H1 (cell line): ENCODE results near the gene DNTT.

ENCODE experiments used
- ATF2 ChIP-seq: IDR thresholded peaks from 2 replicates; pipeline ENCODE4 v1.6.1; 2012; ENCODE audit warnings: low read length, inconsistent platforms
- CHD1 ChIP-seq: IDR thresholded peaks from 2 replicates; pipeline ENCODE4 v1.6.1; 2012; ENCODE audit warnings: low read depth, low read length, improper control_type of control experiment
- CHD2 ChIP-seq: IDR thresholded peaks from 2 replicates; pipeline ENCODE4 v1.6.1; 2012; ENCODE audit warnings: low read length, improper control_type of control experiment
- CTCF ChIP-seq, 3 experiments: IDR thresholded peaks; 1 replicate in 2 of 3; 2 replicates in 1 of 3; pipeline versions ENCODE4 v1.5.1 to v1.6.1; 2011; ENCODE audit warnings: low read length in 3 of 3, mild to moderate bottlenecking in 3 of 3, inconsistent platforms in 2 of 3, low read depth in 1 of 3, moderate library complexity in 1 of 3; ENCODE audit not compliant: insufficient read depth in 1 of 3; ENCODE audit errors: control extremely low read depth in 1 of 3
- EZH2 ChIP-seq: fragments of 200-600 bp; sonication (generic); IDR thresholded peaks from 2 replicates; pipeline ENCODE4 v1.7.1; 2012; ENCODE audit warnings: low read depth, mild to moderate bottlenecking, moderate library complexity, low read length, inconsistent platforms; ENCODE audit not compliant: severe bottlenecking
- HDAC2 ChIP-seq, 2 experiments: fragments of 300-600 bp in 1 of 2; sonication (generic) in 1 of 2; IDR thresholded peaks; 2 replicates each; pipeline ENCODE4 v1.6.1; 2011 to 2012; ENCODE audit warnings: low read depth in 2 of 2, low read length in 2 of 2, mild to moderate bottlenecking in 2 of 2, moderate library complexity in 2 of 2, borderline replicate concordance in 1 of 2, inconsistent platforms in 1 of 2
- POLR2A ChIP-seq, 2 experiments: IDR thresholded peaks; 1 replicate in 1 of 2; 2 replicates in 1 of 2; pipeline ENCODE4 v1.6.1; 2011; ENCODE audit warnings: low read depth in 2 of 2, low read length in 2 of 2, mild to moderate bottlenecking in 2 of 2; ENCODE audit errors: control extremely low read depth in 1 of 2
- POLR2AphosphoS5 ChIP-seq: IDR thresholded peaks from 2 replicates; pipeline ENCODE4 v1.6.1; 2011; ENCODE audit warnings: low read depth, low read length
- SIN3A ChIP-seq, 2 experiments: IDR thresholded peaks in 1 of 2; conservative IDR thresholded peaks in 1 of 2; 2 replicates each; pipeline ENCODE4 v1.6.1; 2011 to 2012; ENCODE audit warnings: low read length in 2 of 2, improper control_type of control experiment in 1 of 2, low read depth in 1 of 2, mild to moderate bottlenecking in 1 of 2
- SP1 ChIP-seq: IDR thresholded peaks from 2 replicates; pipeline ENCODE4 v1.6.1; 2011; ENCODE audit warnings: low read depth, low read length
- TAF1 ChIP-seq: IDR thresholded peaks from 2 replicates; pipeline ENCODE4 v1.6.1; 2011; ENCODE audit warnings: mild to moderate bottlenecking, low read depth, low read length
- TCF12 ChIP-seq: IDR thresholded peaks from 2 replicates; pipeline ENCODE4 v1.6.1; 2011; ENCODE audit warnings: low read depth, mild to moderate bottlenecking, low read length
- YY1 ChIP-seq: IDR thresholded peaks from 2 replicates; pipeline ENCODE4 v1.6.1; 2011; ENCODE audit warnings: low read depth, mild to moderate bottlenecking, low read length

- TF ChIP-seq TCF12 (no peak), CTCF (IDR thresholded peaks at IDR 0.05; ENCODE audit: control extremely low read depth in 1 of 3, insufficient read depth in 1 of 3, low read depth in 1 of 3, low read length in 3 of 3) (no peak), EZH2 (no peak), ATF2 (no peak), CHD1 (no peak), POLR2A (IDR thresholded peaks at IDR 0.05; ENCODE audit: control extremely low read depth in 1 of 2, low read depth in 2 of 2, low read length in 2 of 2) (no peak), YY1 (no peak), TAF1 (no peak), SIN3A (conservative IDR thresholded peaks at IDR 0.05 in 1 of 2, IDR thresholded peaks at IDR 0.05 in 1 of 2; ENCODE audit: low read depth in 1 of 2, low read length in 2 of 2) (no peak), SP1 (no peak), CHD2 (no peak), POLR2AphosphoS5 (no peak), HDAC2 (IDR thresholded peaks at IDR 0.05; ENCODE audit: borderline replicate concordance in 1 of 2, low read depth in 2 of 2, low read length in 2 of 2) (no peak)
These were observed 28.9 kb downstream of the DNTT start for GRCh38 chr10:96333101-96333500.
